HG03342 (cell line): ENCODE data around the gene TBL3.

Experiments
- ATAC-seq: cut with Tn5 transposase; IDR thresholded peaks from one replicate; pipeline ENCODE4 v1.9.1; 2021; ENCODE audit warnings: mild to moderate bottlenecking, moderate library complexity; ENCODE audit not compliant: unreplicated experiment

The TBL3 gene

DNA sequence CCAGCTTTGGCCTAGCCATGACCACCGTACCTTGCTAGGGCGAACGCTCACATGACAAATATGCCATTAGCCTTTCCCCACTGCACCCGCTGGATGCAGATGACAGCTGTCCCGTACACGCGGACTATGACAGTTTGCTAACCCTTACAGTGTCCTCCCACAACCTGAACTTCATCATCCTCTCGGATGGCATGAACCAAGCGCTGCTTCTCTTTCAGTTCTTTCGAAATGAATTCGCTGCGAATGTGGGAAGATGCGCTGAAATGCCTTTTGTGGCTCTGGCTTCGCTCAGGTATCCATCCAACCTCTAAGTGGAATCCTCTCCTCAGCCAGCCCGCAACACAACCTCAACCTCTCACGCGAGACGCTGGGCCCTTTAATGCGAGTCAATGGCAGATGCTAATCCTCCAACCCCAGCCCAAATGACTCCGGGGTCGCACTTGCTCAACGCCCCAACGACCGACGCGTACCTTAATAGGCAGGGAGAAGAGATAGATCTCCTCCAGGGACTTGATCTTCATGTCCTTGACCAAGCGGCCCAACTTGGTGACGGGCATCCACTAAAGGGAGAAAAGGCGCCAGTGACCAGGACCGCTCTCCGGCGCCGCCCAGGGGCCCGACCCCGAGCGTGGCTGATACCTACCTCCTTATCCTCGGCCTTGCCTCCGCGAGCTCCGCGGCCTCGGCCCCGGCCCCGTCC is 7.9 kb upstream of the TBL3 start:
- ATAC-seq: no peak

DNA sequence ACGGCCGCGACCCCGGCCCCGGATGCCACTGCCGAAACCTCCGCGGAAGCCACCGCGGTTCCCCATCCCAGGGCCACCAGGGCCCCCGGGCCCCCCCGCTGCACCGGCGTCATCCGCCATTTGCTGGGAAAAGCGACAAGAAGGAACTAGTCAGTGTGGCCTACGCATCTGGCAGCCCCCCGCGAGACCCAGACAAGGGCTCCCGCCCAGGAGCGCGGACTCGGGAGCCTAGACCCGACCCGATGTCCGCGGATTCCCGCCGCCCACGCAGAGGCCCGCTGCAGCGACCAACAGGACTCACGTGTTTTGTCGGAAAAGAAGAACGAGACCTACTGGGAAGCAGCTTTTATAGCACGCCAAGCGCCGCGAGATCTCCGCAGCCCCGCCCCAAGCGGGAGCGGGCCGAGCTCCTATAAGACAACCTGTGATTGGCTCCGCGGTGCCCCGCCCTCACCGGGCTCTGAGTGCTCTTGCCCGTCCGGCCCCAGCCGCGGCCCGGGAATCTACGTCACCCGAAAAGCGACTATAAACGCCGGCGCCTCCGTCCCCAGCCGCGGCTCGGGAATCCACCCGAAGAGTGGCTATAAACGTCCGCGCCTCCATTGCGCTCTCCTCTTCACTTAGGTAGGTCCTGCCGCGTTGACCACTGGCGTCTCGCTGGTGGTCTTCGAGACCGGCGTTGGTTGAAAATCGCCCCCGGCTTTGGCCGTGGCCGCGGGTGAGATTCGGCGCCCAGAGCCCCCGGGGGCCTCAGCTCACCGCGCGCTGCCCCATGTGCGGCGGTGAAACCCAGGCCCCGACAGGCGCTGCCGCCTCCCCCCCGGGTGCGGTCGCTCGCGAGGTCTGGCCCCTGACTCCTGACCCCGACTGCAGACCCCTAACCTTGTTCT is 7.1 kb upstream of the TBL3 start, which contains the start of gene RPS2:
TSS of gene RPS2 (minus strand) at position 321 of the 890 bp plus-strand sequence. CDS start at position 120, 201 bp downstream.
- peak; percentile 84 for ATAC-seq

DNA sequence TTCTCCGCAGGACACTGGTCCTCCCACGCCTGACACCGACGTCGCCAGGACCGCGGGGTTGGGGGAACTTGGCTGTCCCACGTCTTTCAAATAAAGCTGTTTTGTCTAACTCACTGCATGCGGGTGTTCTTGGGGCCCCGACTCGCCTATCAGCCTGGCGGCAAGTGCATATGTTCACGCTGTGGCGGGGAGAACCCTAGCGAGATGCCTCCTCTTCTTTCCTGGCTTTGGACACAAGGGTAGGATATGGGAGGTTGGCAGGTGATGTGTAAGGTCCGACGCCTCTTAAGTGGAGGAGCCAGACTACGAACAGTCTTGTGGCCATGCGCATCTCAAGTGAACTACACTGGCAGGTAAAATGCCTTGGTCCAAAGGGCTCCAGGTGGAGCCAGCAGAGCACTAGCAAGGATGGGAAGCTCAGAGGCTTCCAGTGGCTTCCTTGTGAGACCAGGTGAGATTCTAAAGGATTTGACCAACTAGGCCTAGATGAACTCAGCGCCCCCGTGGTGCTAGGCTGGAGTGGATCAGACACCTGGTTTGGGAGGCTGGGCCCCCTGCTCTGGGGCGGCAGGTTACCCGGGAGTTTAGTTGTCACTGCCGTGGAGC is 6.4 kb upstream of the TBL3 start:
- ATAC-seq: no peak

GRCh38 chr16:1966460-1966859 is 5.4 kb upstream of the TBL3 start, which contains the start of gene RNF151:
TSS of gene RNF151 (plus strand) at chr16:1966856. CDS start at chr16:1966882, 26 bp downstream.
- ATAC-seq: no peak

DNA sequence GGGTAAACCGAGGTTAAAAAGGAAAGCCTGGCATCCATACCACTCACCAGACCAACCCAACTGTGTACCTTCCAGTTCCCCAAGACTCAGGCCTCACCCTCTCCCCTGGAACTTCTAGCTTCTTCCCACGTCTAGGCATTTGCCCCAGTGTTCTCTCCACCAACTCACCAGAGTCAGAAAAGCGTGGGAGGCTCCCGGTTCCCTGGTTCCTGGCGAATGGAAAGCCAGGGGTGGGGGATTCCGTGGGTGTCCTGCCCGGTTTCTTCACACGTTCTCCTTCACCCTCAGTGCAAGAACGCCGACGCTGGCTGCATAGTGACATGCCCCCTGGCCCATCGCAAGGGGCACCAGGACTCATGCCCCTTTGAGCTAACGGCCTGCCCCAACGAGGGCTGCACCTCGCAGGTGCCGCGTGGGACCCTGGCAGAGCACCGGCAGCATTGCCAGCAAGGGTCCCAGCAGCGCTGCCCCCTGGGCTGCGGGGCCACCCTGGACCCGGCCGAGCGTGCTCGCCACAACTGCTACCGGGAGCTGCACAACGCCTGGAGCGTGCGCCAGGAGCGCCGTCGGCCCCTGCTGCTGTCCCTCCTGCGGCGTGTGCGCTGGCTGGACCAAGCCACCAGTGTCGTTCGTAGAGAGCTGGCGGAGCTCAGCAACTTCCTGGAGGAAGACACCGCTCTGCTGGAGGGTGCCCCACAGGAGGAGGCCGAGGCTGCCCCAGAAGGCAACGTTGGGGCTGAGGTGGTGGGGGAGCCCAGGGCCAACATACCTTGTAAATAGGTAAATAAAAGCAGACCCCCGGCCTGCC is 3.5 kb upstream of the TBL3 start:
- no peak for ATAC-seq

DNA sequence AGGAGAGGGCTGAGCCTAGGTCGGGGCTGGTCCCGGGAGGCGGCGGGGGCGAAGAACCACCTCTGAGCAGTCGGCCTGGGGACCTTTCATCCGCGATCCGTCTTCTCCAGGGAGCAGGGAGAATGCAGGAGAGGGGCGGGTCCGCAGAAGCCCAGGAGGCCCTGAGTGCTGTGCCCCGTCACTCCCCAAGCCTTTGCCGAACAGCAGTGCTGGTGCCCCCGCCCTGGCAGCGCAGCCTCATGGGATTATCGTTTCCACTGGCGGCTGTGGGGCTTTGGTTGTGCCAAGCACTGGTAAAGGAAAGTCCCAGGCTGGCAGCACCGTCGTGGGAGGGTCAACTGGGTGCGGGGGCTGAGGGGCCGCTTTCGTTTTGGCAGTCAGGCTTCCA is 631 bp downstream of the TBL3 start:
- no peak for ATAC-seq

DNA sequence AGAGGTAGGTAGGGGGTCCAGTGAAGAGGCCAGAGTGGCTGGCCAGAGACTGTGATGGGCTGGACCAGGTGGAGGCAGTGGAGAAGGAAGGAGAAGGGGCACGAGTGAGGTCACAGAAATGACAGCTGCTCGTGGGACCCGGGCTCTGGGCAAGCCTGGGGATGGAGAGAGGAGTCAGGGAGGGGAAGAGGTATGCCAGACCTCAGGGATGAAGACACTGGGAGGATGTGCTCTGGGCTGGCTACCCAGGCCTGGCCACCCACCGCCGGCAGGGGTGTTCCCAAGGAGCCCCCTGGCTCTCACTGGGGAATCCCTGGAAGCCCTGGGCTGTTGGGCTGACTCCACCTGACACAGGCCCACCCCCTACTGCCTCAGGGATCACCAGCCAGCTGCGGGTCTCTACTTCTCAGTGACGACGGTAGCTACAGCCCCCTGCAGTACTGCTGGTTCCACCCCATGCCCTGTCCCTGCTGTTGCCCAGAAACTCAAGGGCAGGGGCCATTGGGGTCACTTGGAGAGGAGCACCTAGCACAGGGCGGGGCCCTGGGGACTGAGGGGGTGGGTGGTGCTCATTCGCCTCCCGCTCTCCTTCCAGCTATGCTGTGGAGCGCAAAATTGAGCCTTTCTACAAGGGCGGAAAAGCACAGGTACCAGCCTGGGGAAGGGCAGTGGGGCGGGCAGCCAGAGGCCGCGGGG is 1.8 kb downstream of the TBL3 start:
- ATAC-seq: no peak

DNA sequence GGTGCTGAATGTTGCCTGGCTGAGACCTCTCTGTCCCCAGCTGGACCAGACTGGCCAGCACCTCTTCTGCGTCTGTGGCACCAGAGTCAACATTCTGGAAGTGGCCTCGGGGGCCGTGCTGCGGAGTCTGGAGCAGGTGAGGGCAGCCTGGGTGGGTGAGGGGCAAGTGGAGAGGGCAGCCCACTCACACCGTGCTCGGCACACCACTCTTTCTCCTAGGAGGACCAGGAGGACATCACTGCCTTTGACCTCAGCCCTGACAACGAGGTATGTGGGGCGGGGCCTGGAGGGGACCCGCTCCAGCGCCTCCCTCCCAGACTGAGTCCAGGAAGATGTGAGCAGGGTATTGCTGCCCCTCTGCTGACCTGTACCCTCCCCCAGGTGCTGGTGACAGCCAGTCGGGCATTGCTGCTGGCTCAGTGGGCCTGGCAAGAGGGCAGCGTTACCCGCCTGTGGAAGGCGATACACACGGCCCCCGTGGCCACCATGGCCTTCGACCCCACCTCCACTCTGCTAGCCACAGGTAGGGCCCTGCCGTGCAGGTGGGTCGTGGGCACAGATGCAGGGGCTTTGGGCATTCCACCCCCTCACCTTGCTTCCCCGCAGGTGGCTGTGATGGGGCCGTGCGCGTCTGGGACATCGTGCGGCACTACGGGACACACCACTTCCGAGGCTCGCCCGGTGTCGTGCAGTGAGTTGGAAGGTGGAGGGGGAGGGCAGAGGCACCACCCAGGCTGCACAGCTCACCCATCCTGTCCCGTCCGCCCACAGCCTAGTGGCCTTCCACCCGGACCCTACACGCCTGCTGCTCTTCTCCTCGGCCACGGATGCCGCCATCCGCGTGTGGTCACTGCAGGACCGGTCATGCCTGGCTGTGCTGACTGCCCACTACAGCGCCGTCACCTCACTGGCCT is 2.6 kb downstream of the TBL3 start:
- ATAC-seq: no peak

DNA sequence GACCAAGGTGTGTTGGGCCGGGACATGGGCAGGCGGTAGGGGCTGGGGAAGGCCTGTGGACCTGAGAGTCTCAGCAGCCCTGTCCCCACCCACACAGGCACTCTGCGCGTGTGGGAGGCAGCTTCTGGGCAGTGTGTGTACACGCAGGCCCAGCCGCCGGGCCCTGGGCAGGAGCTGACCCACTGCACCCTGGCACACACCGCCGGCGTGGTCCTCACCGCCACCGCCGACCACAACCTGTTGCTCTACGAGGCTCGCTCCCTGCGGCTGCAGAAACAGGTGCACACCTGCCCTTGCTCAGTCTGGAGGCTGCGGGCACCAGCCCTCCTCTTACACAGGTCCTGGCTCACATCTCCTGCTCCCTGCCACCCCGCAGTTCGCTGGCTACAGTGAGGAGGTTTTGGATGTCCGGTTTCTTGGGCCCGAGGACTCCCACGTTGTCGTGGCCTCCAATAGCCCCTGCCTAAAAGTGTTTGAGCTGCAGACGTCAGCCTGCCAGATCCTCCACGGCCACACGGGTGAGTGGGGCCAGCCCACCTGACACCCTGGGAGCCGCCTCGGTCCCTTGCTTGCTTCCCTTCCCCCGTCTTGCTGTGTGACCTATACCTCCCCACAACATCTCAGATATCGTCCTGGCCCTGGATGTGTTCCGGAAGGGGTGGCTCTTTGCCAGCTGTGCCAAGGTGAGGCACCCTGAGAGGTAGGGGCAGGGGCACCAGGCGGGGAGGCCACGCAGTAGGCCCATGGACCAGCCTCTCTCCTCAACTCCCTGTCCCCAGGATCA is 3.8 kb downstream of the TBL3 start:
- no peak for ATAC-seq

- ATAC-seq: no peak
Observed at GRCh38 chr16:1976216-1976520, 4.3 kb downstream of the TBL3 start.

DNA sequence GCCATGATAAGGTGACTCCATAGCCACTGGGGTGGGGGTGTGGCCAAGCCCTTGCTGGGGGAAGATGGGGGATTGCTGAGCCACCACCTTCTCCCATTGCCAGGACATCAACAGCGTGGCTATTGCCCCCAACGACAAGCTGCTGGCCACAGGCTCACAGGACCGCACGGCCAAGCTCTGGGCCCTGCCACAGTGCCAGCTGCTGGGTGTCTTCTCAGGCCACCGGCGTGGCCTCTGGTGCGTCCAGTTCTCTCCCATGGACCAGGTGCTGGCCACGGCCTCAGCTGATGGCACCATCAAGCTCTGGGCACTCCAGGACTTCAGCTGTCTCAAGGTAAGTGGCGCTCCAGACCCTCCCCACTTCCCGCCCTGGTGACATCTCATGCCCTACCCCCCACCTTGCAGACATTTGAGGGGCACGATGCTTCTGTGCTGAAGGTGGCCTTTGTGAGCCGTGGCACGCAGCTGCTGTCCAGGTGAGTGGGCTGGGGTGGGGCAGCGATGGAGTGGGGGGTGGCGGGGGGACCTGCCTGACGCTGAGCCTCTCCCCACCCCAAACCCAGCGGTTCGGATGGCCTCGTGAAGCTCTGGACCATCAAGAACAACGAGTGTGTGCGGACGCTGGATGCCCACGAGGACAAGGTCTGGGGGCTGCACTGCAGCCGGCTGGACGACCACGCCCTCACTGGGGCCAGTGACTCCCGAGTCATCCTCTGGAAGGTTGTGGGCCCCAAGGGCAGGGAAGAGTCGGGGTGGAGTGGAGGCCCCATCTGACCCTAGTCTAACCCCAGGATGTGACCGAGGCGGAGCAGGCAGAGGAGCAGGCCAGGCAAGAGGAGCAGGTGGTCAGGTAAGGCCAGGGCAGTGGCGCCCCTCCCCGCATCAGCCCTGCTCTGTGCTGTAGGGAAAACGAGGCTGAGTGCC is 5.4 kb downstream of the TBL3 start:
- ATAC-seq: no peak

GRCh38 chr16:1977875-1978268 is 6.0 kb downstream of the TBL3 start:
- no peak for ATAC-seq

DNA sequence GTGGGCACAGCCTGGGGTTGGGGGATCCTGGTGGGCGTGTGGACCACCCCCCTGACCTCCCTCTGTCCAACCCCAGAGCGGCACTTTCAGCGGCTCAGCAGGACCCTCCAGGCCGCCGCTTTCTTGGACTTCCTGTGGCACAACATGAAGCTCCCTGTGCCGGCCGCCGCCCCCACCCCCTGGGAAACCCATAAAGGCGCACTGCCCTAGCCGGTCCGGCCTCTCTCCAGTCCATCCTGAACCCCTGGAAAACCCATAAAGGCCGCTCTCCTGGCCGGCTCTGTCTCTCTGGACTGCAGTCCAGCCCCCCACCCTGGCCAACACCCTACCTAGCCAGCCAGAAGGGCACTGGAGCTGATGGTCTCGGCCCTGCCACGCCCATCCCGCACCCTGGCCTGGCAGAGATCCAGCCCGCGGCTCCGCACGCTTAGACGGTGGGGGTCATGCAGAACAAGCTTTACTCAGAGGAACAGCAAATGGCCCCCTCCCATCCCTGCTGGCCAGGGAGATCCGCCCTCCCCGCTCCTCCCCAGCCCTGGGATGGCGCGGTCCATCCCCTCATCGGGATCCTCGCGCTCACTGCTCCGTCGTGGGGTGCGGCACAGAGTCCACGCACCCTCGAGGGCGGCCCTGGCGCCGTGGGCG is 6.7 kb downstream of the TBL3 start:
- no peak for ATAC-seq

DNA sequence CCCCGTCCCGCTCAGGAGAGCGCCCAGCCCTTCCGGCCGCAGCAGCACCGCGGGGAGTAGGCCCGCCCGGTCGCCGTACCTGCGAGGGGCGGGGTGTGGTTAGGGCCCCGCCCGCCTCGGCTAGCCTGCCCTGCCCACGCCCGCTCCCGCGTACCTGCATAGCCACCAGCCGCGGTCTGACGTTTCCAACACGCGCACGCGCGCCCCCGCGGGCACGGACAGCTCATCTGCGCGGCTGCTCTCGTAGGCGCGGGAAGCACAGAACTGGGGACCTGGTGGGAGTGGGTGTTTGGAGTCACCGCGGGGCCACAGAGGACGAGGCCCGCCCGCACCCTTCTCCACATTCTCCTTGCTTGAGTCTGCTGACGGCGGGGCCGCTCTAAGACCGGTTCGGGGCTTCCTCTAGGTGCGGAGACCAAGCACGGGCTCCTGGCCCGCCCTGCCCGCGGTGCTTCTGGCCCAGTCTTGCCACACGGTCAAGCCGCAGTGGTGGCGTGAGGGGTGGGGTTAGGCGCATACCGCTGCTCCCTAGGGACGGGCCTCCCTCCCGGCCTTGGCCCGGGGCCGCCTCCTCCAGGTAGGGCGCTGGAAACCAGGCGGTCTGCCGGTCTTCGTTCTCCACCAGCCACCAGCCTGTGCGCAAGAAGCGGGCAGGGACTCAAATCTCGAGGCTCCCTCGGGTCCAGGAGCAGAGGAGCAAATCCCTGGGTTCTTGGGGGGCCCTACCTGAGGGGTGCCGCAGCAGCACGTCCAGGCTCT is 7.6 kb downstream of the TBL3 start:
- no peak for ATAC-seq

GRCh38 chr16:1980030-1980769 is 8.3 kb downstream of the TBL3 start:
- ATAC-seq: no peak

DNA sequence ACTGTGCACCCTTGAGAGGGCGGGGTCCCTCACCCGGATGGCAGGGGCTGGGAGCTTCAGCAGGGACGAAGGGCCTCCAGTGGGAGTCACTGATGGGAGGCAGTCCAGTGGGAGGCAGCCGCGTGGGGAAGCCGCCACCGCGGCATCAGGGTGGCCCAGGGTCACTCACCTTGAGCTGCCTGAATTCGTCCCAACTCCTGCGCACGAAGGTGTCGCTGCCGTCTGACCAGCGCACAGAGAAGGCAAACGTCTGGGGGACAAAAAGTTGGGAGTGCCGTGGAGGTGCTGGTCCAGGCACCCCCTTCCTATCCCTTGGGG is 8.9 kb downstream of the TBL3 start:
- ATAC-seq: no peak
